Measurements from ENCODE around the gene ZAP70. TPM values are rescaled to one million over a fixed set of nuclear protein-coding genes. Genes with fewer than 3 reads are reported as not detected.

ZAP70 gene
- total RNA-seq, 1 experiment from 2014 or later: not detected

- H3K4me3 ChIP-seq: no peak overlapping the region
- H3K36me3 ChIP-seq: peaks cover 9% of the 10 kb centered on the region
- H3K9me3 ChIP-seq: no peaks in the 10 kb centered on the region
- no peaks in the 10 kb centered on the region for H3K27me3 ChIP-seq
- no peak for DNase-seq
These were observed 61.0 kb downstream of the ZAP70 start for GRCh38 chr2:97774425-97774824.

GRCh38 chr2:97775074-97775473, 61.7 kb downstream of the ZAP70 start:
- DNase-seq: no peak
- Histone ChIP-seq H3K27me3 (no peaks in the 10 kb centered on the region), H3K36me3 (peaks cover 9% of the 10 kb centered on the region), H3K4me3 (no peak overlapping the region), H3K9me3 (no peaks in the 10 kb centered on the region)

- H3K36me3 ChIP-seq: peaks cover 2% of the 10 kb centered on the region
- no peak overlapping the region for H3K4me3 ChIP-seq
- H3K27me3 ChIP-seq: no peaks in the 10 kb centered on the region
- H3K9me3 ChIP-seq: no peaks in the 10 kb centered on the region
- no peak for DNase-seq
These were observed 65.8 kb downstream of the ZAP70 start for GRCh38 chr2:97779141-97779540.

GRCh38 chr2:97781981-97782380, 68.6 kb downstream of the ZAP70 start:
- no peaks in the 10 kb centered on the region for H3K9me3 ChIP-seq
- H3K36me3 ChIP-seq: no peaks in the 10 kb centered on the region; the same call in 1 of the 2 replicates
- H3K27me3 ChIP-seq: no peaks in the 10 kb centered on the region
- DNase-seq: no peak
- no peak overlapping the region for H3K4me3 ChIP-seq

GRCh38 chr2:97784953-97785352, 71.6 kb downstream of the ZAP70 start:
- DNase-seq: no peak
- Histone ChIP-seq H3K4me3 (no peak overlapping the region), H3K27me3 (no peaks in the 10 kb centered on the region), H3K36me3 (no peaks in the 10 kb centered on the region), H3K9me3 (no peaks in the 10 kb centered on the region)

- no peak for DNase-seq
- Histone ChIP-seq H3K27me3 (no peaks in the 10 kb centered on the region), H3K36me3 (no peaks in the 10 kb centered on the region), H3K4me3 (no peak overlapping the region), H3K9me3 (no peaks in the 10 kb centered on the region)
These were observed 72.4 kb downstream of the ZAP70 start for GRCh38 chr2:97785818-97786217.

GRCh38 chr2:97788986-97789644, 75.7 kb downstream of the ZAP70 start:
- Histone ChIP-seq H3K27me3 (no peaks in the 10 kb centered on the region), H3K9me3 (no peaks in the 10 kb centered on the region), H3K36me3 (peaks cover 4% of the 10 kb centered on the region; the same call in 1 of the 2 replicates), H3K4me3 (no peak overlapping the region)
- DNase-seq: no peak

Other genes starting within 250 kb of the ZAP70 start
- gene ANKRD36B, start 123.7 kb upstream of the ZAP70 start, total RNA-seq (2014; rRNA removed; shearing (Covaris generic); ENCODE audit: low replicate concordance): 2.9 and 14.1 TPM in 2 replicates
- gene COX5B, start 67.5 kb upstream of the ZAP70 start, total RNA-seq (2014; rRNA removed; shearing (Covaris generic); ENCODE audit: low replicate concordance): 151 and 541 TPM in 2 replicates
- gene ACTR1B, start 49.5 kb upstream of the ZAP70 start, total RNA-seq (2014; rRNA removed; shearing (Covaris generic); ENCODE audit: low replicate concordance): 21.4 and 37.1 TPM in 2 replicates
- gene C2orf92, start 43.9 kb upstream of the ZAP70 start, total RNA-seq (2014; rRNA removed; shearing (Covaris generic); ENCODE audit: low replicate concordance): not detected in 2 replicates

All from MG63 (cell line).